ENCODE results near the gene FZD7.

- TF ChIP-seq CTCF (IDR thresholded peaks at IDR 0.05 in 4 of 5, conservative IDR thresholded peaks at IDR 0.05 in 1 of 5) (no peak), POLR2A (IDR thresholded peaks at IDR 0.05) (no peak)
These were observed 37.5 kb downstream of the FZD7 start for GRCh38 chr2:202071107-202071506.

Data from gastrocnemius medialis (tissue), 4 donors.